ENCODE data around the gene FAM171A1.

The FAM171A1 gene

DNA sequence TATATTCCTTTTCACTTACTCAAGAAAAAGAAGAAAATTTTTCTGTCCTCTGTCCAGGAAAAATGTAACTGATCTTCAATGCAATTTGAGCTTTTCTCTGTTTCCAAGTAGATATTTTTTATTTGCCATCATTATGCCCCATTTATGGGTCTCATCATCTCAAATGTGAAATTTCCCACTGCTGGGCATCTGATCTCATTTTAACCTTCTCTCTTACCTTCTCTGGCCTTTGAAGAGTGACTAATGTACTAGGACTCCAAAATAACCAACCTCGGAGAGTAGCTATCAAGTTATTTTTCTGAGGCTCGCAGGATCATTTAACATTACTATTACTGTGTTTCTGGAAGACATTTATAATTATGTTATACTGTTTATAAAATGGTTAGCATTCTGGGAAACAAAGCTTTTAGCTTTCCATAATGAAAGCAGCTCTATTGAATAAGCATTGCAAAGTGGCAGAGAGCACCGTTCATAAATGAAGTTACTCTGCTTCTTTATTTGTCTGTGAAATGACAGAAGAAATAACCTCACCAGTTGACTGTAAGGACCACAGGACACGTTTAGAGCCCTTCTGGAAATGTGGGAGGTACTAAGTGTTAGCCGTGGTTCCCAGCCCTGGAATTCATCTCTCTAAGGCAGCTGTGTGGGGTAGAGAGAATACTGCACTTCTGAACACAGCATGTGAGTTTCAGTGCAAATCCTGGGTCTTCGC, 169.3 kb downstream of the FAM171A1 start:
- H3K27ac ChIP-seq (ENCODE audit: low read depth, low read length): no peak overlapping the region
- 77% methylated on average over 5 of the region's 6 CpGs for WGBS
- H3K9ac ChIP-seq (ENCODE audit: low read depth, low read length): no peak overlapping the region
- H3K27me3 ChIP-seq (ENCODE audit: insufficient read depth, low read length): no peaks in the 10 kb centered on the region
- no peaks in the 10 kb centered on the region for H3K9me3 ChIP-seq (ENCODE audit: insufficient read depth, low read depth, low read length)
- H3K4me3 ChIP-seq (ENCODE audit: low read length): no peak overlapping the region
- no peaks in the 10 kb centered on the region for H3K36me3 ChIP-seq (ENCODE audit: insufficient read depth, low read length)
- H3K4me1 ChIP-seq (ENCODE audit: insufficient read depth, low read length): peaks cover 15% of the 10 kb centered on the region; the same call in 1 of the 2 replicates

DNA sequence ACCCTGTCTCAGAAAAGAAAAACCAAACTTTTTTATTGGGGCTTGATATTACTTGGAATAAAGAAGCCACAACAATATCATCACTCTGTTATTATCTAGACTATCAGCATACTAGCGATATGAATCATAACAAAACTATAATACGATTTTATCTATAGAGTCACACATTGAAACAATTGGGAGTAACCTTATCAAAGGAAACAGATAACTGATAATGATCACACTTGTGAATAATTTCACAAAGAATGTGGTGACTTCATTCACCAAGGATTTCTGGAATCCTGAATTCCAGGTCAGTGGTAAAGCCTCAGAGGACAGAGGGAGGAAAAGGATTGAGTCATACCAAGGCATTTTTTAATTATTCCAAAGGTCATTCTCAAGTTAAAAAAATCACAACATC, 170.5 kb downstream of the FAM171A1 start:
- Histone ChIP-seq H3K9ac (ENCODE audit: low read depth, low read length) (0 out of 2 replicates have a peak overlapping the region, but pooled peaks have one; percentile 37), H3K4me1 (ENCODE audit: insufficient read depth, low read length) (peaks cover 19% of the 10 kb centered on the region), H3K4me3 (ENCODE audit: low read length) (no peak overlapping the region), H3K27ac (ENCODE audit: low read depth, low read length) (peak overlapping the region; percentile 11; the same call in 1 of the 2 replicates), H3K36me3 (ENCODE audit: insufficient read depth, low read length) (no peaks in the 10 kb centered on the region), H3K27me3 (ENCODE audit: insufficient read depth, low read length) (no peaks in the 10 kb centered on the region), H3K9me3 (ENCODE audit: insufficient read depth, low read depth, low read length) (no peaks in the 10 kb centered on the region)
- WGBS: 95% methylated on average over 2 of the region's 2 CpGs

DNA sequence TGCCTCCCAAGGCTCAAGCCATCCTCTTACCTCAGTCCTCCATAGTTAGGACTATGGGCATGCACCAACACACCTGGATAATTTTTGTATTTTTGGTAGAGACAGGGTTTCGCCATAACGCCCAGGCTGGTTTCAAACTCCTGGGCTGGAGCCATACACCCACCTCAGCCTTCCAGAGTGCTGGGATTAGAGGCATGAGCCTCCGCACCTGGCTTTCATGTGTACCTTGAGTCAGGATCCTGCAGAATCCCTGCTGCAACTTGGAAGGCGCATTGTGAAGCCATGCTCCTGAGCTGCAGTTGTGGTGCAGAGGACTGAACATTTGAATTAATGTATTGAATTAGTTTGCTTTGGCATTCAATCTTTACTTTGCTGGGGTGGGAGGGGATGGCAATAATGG, 173.2 kb downstream of the FAM171A1 start:
- no peak overlapping the region for H3K9ac ChIP-seq (ENCODE audit: low read depth, low read length)
- H3K9me3 ChIP-seq (ENCODE audit: insufficient read depth, low read depth, low read length): no peaks in the 10 kb centered on the region
- H3K36me3 ChIP-seq (ENCODE audit: insufficient read depth, low read length): no peaks in the 10 kb centered on the region
- no peaks in the 10 kb centered on the region for H3K27me3 ChIP-seq (ENCODE audit: insufficient read depth, low read length)
- no peak overlapping the region for H3K27ac ChIP-seq (ENCODE audit: low read depth, low read length)
- no peak overlapping the region for H3K4me3 ChIP-seq (ENCODE audit: low read length)
- H3K4me1 ChIP-seq (ENCODE audit: insufficient read depth, low read length): peaks cover 21% of the 10 kb centered on the region
- 94% methylated on average over 4 of the region's 4 CpGs for WGBS

DNA sequence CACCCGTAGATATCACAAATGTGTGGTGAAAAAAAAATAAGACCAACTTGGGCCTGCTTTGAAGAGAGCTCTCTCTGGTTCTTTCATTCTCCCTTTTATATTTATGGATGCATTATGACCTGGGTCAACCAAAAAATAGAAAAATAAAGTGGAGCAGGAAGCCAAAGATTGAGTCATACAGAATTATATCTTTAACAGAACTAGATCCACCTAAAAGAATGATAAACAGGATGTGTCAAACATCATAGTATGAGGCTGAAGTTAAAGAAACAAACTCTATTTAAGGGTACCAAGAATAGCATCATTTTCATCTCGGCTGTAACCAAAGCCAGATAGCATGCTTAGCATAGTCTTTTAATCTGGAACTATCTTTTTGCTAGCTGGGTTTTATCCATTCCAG, 173.8 kb downstream of the FAM171A1 start:
- Histone ChIP-seq H3K4me3 (ENCODE audit: low read length) (no peak overlapping the region), H3K9ac (ENCODE audit: low read depth, low read length) (no peak overlapping the region), H3K27ac (ENCODE audit: low read depth, low read length) (no peak overlapping the region), H3K9me3 (ENCODE audit: insufficient read depth, low read depth, low read length) (no peaks in the 10 kb centered on the region), H3K27me3 (ENCODE audit: insufficient read depth, low read length) (no peaks in the 10 kb centered on the region), H3K36me3 (ENCODE audit: insufficient read depth, low read length) (no peaks in the 10 kb centered on the region), H3K4me1 (ENCODE audit: insufficient read depth, low read length) (peaks cover 21% of the 10 kb centered on the region)
- WGBS: 97% methylated on average over 2 of the region's 2 CpGs

DNA sequence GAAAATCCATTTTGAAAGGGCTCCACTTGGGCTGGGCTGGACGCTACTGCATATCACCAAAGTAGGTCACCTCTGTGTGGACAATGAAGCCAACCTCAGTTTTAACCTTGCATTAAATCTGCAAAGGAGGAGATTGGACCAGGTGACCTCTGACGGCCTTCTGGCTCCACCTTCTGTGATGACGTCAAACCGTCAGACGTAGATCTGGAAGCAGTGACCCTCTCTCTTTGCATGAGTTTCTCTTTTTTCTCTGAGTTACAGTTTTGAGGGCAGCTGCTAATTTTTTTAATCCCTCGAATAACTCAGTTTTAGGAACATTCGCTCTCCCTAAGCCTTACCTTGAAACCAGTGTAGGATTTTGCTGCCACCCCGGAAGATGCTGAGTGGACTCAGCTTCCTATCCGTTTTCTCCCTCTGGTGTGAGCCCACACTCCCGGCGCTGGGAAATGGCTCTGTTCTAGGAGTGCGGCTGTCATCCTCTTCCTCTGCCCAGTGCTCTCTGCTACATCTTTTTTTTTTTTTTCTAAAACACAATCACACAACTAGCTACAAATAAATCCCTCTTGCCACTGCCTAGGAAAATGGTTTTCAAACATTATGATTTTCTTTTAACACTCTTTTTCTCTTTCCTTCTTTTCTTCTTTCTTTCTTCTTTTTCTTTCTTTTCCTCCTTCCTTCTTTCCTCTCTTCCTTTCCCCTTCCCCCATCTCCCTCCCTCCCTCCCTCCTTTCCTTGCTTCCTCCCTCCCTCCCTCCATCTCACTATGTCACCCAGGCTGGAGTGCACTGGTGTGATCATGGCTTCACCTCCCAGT, 174.9 kb downstream of the FAM171A1 start:
- Histone ChIP-seq H3K27me3 (ENCODE audit: insufficient read depth, low read length) (no peaks in the 10 kb centered on the region), H3K4me1 (ENCODE audit: insufficient read depth, low read length) (peaks cover 21% of the 10 kb centered on the region), H3K36me3 (ENCODE audit: insufficient read depth, low read length) (no peaks in the 10 kb centered on the region), H3K9me3 (ENCODE audit: insufficient read depth, low read depth, low read length) (no peaks in the 10 kb centered on the region), H3K4me3 (ENCODE audit: low read length) (no peak overlapping the region), H3K27ac (ENCODE audit: low read depth, low read length) (no peak overlapping the region), H3K9ac (ENCODE audit: low read depth, low read length) (no peak overlapping the region)
- WGBS: 86% methylated on average over 12 of the region's 12 CpGs

DNA sequence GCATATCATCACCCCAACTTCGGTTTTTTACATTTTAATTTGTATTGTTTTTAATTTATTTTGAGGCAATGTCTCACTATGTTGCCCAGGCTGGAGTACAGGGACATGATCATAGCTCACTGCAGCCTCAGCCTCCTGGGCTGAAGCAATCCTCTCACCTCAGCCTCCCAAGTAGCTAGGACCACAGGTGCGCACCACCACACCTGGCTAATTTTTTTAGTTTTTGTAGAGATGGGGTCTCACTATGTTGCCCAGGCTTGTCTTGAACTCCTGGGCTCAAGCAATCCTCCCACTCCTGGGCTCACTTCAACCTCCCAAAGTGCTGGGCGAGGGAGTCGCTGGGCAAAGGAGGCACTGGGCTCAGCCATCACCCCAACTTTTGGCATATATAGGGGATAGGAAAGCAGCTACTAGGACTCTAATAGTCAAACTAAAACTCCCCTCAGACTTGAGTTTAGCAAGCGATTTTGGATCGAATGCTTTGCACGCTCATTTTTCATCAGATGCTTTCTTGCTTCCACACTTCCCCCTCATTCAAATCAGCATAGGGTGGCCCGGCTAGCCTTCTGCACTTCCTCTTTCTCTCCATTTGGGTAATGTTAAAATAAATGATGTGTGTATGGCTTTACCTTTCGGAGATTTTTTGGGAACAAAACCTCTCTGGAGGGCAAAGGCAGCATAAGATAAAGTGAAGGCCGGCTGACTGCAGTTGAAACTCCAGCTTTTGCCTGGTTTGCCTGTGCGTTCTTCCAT, 181.8 kb downstream of the FAM171A1 start:
- 91% methylated on average over 8 of the region's 11 CpGs for WGBS
- no peak overlapping the region for H3K4me3 ChIP-seq (ENCODE audit: low read length)
- H3K9me3 ChIP-seq (ENCODE audit: insufficient read depth, low read depth, low read length): no peaks in the 10 kb centered on the region
- H3K4me1 ChIP-seq (ENCODE audit: insufficient read depth, low read length): no peaks in the 10 kb centered on the region
- no peaks in the 10 kb centered on the region for H3K27me3 ChIP-seq (ENCODE audit: insufficient read depth, low read length)
- H3K27ac ChIP-seq (ENCODE audit: low read depth, low read length): no peak overlapping the region
- no peak overlapping the region for H3K9ac ChIP-seq (ENCODE audit: low read depth, low read length)
- no peaks in the 10 kb centered on the region for H3K36me3 ChIP-seq (ENCODE audit: insufficient read depth, low read length)

DNA sequence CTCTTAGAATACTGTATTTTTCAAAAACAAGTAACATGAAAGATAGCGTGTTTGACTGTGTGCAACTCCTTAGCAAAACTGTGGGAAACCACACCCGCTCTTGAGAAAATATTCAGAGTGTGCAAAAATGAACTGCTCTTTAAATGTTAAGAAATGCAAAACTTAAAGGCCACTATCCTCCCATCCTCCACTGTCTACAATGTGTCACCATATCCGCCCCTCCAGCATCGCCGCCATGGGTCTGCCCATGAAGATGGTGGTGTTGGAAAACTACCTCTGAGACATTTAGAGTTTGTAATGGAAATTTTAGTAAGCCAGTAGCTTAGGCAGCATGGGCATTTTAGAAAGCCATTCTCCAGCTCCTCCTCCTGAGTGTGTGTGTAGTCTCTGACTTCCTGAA, 182.5 kb downstream of the FAM171A1 start:
- no peaks in the 10 kb centered on the region for H3K27me3 ChIP-seq (ENCODE audit: insufficient read depth, low read length)

DNA sequence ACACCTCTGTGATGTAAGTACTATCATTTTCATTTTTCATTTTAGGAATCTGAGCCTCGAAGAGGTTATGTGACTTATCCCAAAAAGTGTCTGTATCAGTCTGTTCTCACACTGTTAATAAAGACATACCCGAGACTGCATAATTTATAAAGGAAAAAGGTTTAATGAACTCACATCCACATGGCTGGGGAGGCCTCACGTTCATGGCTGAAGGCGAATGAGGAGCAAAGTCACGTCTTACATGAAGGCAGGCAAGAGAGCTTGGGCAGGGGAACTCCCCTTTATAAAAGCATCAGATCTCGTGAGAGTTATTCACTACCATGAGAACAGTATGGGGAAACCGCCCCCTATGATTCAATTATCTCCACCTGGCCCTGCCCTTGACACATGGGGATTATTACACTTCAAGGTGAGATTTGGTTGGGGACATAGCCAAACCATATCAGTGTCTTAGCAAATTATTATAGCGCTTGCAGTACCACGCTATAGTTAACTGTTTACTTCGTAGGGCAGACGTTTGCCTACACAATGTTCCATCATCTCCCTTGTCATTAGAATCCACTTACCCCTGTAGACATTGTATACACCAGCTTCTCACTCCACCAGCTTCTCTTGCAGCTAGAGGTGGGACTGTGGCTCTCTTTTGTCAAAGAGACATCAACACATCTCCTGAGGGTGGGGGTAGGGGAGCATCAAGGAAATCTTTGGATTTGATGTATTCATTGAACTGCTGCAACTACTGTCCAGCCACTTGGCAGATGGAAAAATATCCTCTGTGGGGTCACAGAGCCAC, 187.2 kb downstream of the FAM171A1 start:
- H3K9ac ChIP-seq (ENCODE audit: low read depth, low read length): no peak overlapping the region
- no peak overlapping the region for H3K27ac ChIP-seq (ENCODE audit: low read depth, low read length)
- WGBS: 97% methylated on average over 10 of the region's 11 CpGs
- no peaks in the 10 kb centered on the region for H3K36me3 ChIP-seq (ENCODE audit: insufficient read depth, low read length)
- H3K4me3 ChIP-seq (ENCODE audit: low read length): no peak overlapping the region
- no peaks in the 10 kb centered on the region for H3K4me1 ChIP-seq (ENCODE audit: insufficient read depth, low read length)
- H3K9me3 ChIP-seq (ENCODE audit: insufficient read depth, low read depth, low read length): no peaks in the 10 kb centered on the region
- H3K27me3 ChIP-seq (ENCODE audit: insufficient read depth, low read length): no peaks in the 10 kb centered on the region

More for the DNA sequence above, 182.5 kb downstream of the FAM171A1 start:
- H3K36me3 ChIP-seq (ENCODE audit: insufficient read depth, low read length): no peaks in the 10 kb centered on the region
- no peak overlapping the region for H3K9ac ChIP-seq (ENCODE audit: low read depth, low read length)
- H3K9me3 ChIP-seq (ENCODE audit: insufficient read depth, low read depth, low read length): no peaks in the 10 kb centered on the region
- WGBS: 97% methylated on average over 5 of the region's 5 CpGs
- H3K4me1 ChIP-seq (ENCODE audit: insufficient read depth, low read length): no peaks in the 10 kb centered on the region
- H3K4me3 ChIP-seq (ENCODE audit: low read length): no peak overlapping the region
- H3K27ac ChIP-seq (ENCODE audit: low read depth, low read length): no peak overlapping the region

DNA sequence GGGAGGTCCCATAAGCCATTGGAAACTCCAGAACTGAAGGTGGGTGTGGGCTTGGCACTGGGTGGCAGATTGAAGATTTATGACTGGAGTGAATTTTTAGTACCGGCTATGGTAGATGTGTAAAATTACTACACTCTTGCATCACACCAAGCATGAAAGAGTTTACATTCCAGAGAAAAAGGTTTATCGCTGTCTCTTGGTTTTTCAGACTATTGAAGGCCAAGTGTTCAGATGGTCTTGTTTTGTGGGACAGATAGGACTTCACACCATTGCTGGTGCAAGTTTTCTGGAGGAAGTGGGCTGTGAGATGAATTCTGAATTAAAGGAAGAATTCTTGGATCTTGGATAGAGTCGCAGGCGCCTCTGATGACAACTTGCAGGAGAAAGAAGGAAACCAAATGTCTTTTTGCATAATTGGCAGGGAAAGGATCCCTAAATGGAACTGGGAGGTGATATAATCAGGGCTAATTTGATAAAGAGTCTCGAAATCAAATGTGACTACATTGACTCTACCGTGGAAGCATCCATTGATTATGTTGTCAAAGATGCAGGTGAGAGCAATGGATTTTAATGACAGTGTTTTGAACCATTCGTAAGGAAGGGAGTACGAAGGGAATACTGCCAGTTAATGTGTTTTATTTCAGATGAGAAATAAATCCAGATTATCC, 188.4 kb downstream of the FAM171A1 start:
- WGBS: 92% methylated on average over 7 of the region's 8 CpGs
- no peaks in the 10 kb centered on the region for H3K4me1 ChIP-seq (ENCODE audit: insufficient read depth, low read length)
- no peaks in the 10 kb centered on the region for H3K9me3 ChIP-seq (ENCODE audit: insufficient read depth, low read depth, low read length)
- H3K36me3 ChIP-seq (ENCODE audit: insufficient read depth, low read length): no peaks in the 10 kb centered on the region
- H3K27me3 ChIP-seq (ENCODE audit: insufficient read depth, low read length): no peaks in the 10 kb centered on the region
- no peak overlapping the region for H3K9ac ChIP-seq (ENCODE audit: low read depth, low read length)
- H3K27ac ChIP-seq (ENCODE audit: low read depth, low read length): no peak overlapping the region
- no peak overlapping the region for H3K4me3 ChIP-seq (ENCODE audit: low read length)

DNA sequence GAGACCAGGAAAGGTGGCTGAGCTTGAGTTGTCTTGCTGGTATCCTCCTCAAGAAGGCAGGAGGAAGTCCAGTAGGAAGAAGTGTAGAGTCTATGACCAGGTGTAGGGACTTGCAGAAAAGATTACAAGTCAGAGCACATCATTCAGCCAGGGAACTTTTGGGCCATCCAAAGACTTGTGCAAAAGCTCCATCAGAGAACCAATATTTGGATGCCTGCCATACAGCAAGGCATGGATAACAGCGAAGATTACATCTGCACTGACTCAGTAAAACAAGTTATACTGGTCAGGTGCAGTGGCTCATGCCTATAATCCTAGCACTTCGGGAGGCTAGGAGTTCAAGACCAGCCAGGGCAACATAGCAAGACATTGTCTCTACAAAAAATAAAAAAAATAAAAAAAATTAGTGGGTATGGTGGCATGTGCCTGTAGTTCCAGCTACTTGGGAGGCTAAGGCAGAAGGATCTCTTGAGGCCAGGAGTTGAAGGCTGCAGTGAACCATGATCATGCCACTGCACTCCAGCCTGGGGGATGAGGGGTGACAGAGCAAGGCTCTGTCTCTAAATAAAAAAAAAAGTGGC, 189.4 kb downstream of the FAM171A1 start:
- H3K9ac ChIP-seq (ENCODE audit: low read depth, low read length): no peak overlapping the region
- no peaks in the 10 kb centered on the region for H3K27me3 ChIP-seq (ENCODE audit: insufficient read depth, low read length)
- no peak overlapping the region for H3K4me3 ChIP-seq (ENCODE audit: low read length)
- no peak overlapping the region for H3K27ac ChIP-seq (ENCODE audit: low read depth, low read length)
- H3K9me3 ChIP-seq (ENCODE audit: insufficient read depth, low read depth, low read length): no peaks in the 10 kb centered on the region
- 95% methylated on average over 2 of the region's 2 CpGs for WGBS
- no peaks in the 10 kb centered on the region for H3K36me3 ChIP-seq (ENCODE audit: insufficient read depth, low read length)
- no peaks in the 10 kb centered on the region for H3K4me1 ChIP-seq (ENCODE audit: insufficient read depth, low read length)

Data from HUES64 (cell line).